Amniotic stem cell (primary cell): Measurements from ENCODE around the gene CLK2.
"Not testable (repeated sequence)": the region's sequence is repeated elsewhere in the genome, so short reads cannot be mapped to it uniquely, and the experiment has no call there.

Source experiments
- DNase-seq: peaks from one replicate; lab custom pipeline; 2025; lab: John Stamatoyannopoulos, UW

Gene CLK2

DNA sequence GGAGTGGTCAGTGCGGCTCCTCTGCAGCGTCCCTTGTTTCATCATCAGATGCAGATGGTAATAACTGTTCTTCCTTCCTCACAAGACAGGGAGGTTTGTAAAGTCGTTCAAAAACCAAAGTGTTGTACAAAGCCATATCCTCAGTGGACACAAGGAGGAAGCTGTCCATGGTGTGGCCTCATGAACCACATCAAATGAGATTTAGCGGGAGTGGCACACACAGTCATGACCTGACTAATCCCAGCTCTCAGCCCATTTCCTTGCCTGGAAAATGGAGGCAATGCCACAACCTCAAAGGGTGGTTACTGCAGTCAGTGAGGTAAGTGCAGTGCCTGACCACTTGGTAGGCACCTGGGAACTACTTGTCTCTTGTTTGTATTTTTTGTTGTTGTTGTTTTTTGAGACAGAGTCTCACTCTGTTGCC is 31.5 kb downstream of the CLK2 start:
- DNase-seq, result no peak

GRCh38 chr1:155241069-155241679 is 32.1 kb downstream of the CLK2 start:
- DNase-seq, result peak; percentile 76

DNA sequence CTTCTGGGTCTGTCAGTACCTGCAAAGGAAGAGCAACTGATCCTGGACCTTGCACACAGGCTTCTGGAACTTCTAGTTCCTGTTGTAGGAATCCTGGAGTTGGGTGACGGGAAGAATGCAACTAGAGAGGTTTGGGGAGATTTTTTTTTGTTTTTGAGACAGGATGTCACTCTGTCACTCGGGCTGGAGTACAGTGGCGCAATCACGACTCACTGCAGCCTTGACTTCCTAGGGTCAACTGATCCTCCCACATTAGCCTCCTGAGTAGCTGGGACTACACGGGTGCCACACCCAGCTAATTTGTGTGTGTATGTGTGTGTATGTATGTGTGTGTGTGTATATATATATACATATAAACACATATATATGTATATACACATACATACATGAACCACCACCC is 36.9 kb downstream of the CLK2 start:
- DNase-seq, result no peak

GRCh38 chr1:155235375-155235774 is 37.9 kb downstream of the CLK2 start:
- not testable (repeated sequence) for DNase-seq

DNA sequence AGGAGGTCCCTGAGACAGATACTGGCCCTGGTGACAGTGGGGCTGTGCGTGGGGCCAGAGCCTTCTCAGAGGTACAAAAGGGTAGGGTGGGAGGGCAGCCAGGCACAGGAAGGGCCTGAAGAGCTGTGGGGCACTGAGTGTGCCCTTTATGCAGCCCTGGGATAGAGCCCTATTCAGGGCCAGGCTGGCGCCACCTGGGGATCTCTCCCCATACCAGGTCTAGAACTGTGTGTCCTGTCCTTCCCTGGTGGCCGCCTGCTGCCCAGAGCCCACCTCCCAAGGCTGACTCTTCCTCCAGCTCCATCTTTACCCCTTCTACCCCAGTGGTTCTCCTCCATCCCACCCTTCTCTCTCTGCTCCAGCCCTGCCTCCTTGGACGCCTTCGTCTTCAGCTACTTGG is 39.8 kb downstream of the CLK2 start:
- DNase-seq, result not testable (repeated sequence)

DNA sequence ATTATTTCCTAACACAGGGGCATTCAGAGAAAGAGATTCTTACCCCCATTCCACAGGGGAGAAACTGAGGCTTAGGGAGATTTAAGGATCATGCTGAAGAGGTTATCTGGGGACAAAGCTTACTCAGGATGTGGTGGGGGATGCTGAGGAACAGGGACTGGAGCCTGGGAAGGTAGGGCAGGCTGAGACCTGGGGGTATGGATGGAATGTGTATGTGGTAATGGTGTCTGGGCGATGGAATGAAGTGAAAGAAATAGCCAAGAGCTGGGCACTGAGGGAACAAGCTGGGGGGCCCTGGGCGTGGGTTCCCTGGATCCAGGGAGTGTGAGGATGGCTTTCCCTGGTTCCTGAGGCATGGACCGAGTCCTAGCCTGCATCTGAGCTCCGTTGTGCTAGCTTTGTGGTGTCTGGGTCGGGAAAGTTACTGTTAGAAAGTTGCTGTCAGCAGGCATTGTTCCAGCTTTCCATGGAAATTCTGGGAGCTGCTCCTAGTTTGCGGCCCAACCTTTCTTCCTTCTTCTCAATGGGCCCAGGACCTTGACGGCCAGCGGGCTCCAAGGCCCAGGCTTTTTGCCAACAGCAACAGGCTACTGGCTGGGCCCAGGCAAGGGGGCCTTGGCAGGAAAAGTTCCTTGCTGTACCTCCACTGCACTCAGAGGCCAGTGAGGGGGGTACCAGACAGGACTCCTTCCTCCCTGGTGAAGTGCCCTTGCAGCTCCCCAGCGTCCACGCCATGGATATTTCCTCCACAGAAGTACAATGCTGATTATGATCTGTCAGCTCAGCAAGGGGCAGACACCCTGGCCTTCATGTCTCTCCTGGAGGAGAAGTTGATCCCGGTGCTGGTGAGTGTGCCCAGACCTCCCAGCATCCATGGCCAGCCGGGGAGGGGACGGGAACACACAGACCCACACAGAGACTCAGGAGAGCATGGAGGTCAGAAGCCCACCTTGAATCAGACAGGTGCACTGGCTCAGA is 41.0 kb downstream of the CLK2 start:
- DNase-seq, result not testable (repeated sequence)

DNA sequence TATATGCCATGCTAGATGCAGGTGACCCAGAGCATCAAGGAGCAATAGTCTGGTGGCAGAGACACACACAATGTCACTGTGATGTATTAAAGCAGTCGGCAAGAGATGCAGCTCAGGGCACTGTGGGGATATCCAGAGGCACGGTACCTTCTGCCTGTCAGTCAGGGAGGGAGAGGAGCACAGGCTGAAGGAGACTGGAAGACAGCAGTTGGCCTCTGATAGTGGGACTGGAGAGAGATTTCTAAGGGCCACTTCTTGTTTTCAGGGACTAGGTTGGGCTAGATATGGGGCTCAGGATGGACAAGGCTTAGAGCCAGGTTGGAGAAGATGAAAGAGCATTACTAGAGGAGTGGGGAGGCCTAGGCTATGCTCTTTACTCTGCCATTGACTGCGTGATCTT is 42.0 kb downstream of the CLK2 start:
- DNase-seq, result not testable (repeated sequence)

GRCh38 chr1:155228096-155228427 is 45.2 kb downstream of the CLK2 start:
- DNase-seq, result no peak

DNA sequence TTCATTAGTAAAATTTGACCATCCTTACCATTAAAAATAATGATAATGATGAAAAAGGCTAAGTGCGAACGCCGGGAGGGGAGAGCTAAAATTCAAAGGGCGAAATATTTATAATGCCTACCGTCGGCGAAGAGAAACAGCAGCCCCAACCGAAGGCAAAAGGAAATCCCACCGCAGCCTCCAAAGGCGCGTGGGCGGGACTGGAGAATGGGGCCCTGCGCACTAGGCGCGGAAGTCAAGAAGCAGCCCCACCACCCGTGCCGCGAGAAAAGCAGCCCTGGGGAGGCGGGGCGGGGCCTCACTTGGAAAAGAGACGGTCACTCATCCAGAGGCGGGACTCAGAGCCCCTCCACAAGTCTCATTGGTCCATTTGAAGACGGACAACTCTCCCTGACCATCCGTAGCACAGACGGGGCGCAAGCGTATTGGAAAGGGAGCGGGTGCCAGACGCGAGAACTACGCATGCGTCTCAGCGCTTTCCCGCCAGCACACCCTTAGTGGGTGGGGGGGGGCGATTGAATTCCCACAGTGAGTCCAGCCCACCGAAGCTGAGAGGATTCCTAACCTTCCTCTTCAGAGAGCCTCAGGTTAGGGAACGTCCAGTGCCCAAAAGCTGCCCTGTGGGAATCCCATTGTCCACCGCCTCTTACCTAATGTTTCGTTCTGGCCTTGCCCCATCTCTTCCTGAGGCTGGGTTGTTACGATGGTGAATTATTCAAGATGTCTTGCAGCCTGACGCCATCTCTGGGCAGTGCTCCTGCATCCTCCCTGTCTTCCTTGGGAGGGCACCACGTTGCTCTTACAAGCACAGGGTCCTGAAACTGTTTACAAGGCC is 45.8 kb downstream of the CLK2 start:
- DNase-seq, result peak; percentile 98

GRCh38 chr1:155226910-155227260 is 46.4 kb downstream of the CLK2 start:
- DNase-seq, result no peak

DNA sequence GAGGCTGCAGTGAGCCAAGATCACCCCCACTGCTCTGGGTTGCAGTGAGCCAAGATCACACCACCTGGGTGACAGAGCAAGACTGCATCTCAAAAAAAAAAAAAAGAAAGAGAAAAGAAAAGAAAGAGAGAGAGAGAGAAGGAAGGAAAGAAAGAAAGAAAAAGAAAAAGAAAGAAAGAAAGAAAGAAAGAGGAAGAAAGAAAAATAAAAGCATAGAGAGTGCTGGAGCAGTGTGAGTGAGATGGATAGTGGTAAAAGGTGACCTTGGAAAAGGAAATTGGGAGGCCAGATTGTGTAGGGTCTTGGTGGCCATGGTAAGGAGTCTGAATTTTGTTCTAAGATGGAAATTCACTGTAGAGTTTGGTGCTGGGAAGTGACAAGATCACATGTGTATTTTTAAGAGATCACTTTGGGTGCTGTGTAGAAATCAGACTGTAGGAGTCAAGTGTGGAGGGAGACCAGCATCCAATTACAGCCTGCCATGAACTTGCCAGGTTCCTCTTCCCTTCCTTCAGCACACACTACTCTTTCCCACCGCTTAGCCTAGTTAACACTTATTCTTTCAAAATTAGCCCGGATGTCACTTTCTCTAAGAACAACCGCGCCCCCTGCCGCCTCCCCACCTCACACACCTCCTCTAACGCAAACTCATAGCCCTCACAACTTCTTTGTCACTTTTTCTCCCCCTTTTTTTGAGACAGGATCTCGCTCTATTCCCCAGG is 47.0 kb downstream of the CLK2 start:
- DNase-seq, result peak; percentile 62

- not testable (repeated sequence) for DNase-seq
Measured at GRCh38 chr1:155225404-155225759, 47.9 kb downstream of the CLK2 start.

- DNase-seq, result no peak
Measured at GRCh38 chr1:155223047-155223446, 50.3 kb downstream of the CLK2 start.

DNA sequence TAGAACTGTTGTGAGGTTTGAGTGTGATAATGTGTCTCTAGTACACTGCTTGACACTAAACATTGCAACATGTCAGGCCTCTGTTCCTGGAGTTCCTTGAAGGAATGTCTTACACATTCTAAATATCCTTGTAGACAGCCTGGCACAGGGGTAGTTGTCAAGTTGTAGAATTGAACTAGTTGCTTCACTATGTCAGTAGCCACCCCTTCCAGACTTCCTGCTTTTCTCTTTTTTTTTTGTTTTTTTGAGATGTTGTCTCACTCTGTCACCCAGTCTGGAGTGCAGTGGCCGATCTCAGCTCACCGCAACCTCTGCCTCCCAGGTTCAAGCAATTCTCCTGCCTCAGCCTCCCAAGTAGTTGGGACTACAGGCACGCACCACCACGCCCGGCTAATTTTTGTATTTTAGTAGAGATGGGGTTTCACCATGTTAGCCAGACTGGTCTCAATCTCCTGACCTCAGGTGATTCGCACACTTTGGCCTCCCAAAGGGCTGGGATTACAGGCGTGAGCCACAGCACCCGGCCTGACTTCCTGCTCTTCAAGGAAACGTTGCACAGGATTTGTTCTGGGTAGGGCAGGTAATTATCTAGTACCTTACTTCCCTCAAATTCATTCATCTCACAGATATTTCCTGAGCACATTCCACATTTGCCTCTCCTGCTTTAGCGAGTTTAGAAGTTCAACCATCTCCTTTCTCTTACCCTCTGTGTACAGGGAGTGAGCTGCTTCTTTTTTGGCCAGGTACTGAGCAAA is 52.9 kb downstream of the CLK2 start:
- not testable (repeated sequence) for DNase-seq

- DNase-seq, result no peak
Measured at GRCh38 chr1:155219592-155220031, 53.7 kb downstream of the CLK2 start.

GRCh38 chr1:155218854-155219591 is 54.3 kb downstream of the CLK2 start:
- DNase-seq, result no peak

DNA sequence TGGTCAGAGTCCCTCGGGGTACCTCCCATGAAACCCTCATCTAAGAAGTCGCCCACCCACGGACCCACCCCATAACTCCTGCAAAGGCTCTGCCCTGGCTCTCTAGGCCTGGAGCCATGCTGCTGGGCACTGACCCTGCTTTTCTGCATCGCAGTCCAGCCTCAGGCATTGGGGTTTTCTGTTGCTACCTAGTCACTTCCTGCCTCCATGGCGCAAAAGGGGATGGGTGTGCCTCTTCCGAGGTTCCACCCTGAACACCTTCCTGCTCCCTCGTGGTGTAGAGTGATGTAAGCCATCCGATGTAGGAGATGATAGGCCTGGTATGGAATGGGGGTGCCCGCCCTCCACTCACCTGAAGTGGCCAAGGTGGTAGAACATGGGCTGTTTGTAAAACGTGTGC is 58.6 kb downstream of the CLK2 start:
- DNase-seq, result not testable (repeated sequence)
